HG03280 (cell line): Measurements from ENCODE around the gene CST4.
"Not testable (repeated sequence)": the region's sequence is repeated elsewhere in the genome, so short reads cannot be mapped to it uniquely, and the experiment has no call there.

Experiments used
- ATAC-seq: cut with Tn5 transposase; IDR thresholded peaks from one replicate; pipeline ENCODE4 v1.9.1; 2021; ENCODE audit warnings: mild to moderate bottlenecking, moderate library complexity; ENCODE audit not compliant: unreplicated experiment

The CST4 gene

DNA sequence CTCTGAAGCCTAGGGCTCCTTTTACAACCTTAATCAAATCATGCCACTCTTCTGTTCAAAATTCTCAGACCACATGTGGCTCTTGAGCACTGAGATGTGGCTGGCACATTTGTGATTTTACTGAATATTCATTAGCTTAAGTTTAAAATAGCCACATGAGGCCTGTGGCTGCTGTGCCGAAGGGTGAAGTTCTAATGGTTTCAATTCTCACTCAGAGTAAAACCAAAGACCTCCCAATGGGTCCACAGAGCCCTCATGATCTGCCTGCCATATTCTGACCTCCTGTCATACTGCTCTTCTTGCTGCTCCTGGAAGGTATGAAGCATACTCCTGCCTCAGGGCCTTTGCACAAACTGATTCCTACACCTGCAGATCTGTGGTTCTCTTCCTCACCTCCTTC lies 43.3 kb downstream of the CST4 start:
- no peak for ATAC-seq

- ATAC-seq, result no peak
These were observed 44.7 kb downstream of the CST4 start for GRCh38 chr20:23644164-23644563.

- no peak for ATAC-seq
These were observed 45.2 kb downstream of the CST4 start for GRCh38 chr20:23643659-23644058.

DNA sequence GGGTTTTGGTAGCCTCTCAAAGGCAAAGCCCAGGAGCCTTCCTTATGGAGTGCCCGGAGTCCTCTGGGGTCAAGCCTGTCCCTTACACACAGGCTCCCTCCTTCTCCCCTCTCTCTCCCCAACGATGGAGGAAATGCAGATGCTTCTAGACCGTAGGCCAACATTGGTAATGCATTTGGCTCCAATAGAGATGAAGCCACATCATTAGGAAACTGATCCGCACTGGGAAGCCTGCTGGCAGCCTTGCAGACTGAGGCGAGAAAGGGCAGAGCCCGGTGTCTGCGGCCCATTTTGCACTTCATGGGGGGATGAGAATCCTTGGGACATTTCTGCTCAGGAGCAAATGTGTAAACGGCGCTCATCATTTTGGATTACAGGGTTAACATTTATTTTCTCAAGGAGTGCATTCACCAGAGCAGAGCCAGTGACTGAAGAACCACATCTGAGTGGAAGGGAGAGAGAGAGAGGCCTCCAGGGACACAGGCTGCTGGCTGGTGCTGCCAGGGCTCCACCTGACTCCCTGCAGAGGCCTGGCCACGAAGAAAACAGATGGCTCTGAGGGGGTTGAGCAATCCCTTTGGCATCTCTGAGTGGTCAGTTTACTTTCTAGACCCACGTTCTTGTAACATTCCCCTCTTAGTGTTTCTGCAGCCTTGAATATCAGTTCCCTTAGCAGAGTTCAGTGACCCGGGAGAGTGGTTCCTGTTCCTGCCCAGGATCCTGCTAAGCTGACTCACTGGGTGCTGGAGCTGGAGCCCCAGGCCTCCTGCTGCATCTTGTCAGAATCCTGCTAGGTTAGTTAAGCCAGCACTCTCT lies 46.7 kb downstream of the CST4 start:
- no peak for ATAC-seq

DNA sequence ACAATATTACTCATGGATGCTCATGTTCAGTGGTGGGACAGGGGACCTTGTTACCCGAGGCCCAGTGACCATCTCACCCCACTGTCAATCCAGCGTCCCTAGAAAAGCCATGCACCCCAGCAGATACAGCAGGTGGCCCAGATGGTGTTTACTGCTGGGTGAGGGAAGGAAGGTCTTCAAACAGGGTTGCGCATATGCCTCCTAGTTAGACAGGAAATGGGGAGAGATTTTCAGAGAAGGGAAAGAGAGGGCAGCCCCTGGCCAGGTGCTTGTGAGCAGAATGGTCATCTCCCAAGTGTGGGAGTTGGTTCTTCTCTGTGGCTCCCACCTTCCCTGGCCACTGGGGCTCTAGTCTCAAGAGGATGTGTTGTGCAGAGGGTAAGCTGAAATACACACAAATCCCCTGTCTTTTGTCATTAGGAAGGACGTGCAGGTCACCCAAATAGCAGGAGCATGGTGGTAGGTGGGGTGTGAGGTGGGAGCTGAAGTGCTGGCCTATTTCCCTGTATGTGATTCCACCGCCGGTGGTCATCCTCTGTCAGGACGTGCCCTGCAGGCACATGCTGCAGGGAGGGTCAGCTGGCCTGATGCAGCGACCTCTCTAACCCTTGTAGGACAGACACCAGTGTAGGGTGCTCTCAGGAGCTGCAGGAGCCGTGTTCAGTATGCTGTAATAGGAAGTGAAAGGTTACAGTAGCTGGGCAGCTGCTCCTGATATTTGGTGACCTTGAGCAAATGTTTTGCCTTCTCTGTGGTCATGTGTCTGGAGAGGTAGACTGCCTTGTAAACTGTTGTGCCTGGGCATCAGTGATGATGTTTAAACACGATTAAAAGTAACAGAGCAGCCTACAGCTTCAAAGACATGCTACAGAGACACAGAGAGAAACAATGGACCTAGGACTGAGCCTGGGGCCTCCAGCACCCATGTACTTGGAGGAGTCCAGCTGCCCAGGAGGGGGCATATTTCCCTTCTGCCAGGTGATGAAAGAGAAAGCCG lies 47.9 kb downstream of the CST4 start:
- no peak for ATAC-seq

GRCh38 chr20:23640018-23640601 lies 48.7 kb downstream of the CST4 start:
- no peak for ATAC-seq

DNA sequence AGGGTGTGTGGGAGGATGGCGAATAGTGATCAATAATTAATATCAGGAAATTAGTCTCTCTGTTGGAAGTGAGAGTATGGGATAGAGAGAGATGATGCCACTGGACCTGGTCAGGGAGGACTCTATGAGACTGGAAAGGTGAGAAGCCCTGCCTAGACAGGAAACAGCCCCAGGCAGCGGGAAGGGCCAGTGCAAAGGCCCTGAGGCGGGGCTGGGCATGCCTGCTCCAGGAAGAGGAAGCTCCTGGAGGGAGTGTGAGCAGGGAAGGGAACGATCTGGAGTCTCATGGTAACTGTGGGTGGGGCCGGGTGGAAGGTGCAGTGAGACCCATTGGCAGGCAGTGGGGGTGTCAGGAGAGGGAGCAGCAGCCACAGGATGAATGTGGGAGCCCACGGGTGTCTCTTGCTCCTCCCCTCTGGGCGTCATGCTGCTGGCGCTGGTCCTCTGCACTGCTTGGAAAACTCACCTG lies 49.3 kb downstream of the CST4 start:
- no peak for ATAC-seq

GRCh38 chr20:23638309-23638708 lies 50.5 kb downstream of the CST4 start:
- ATAC-seq, result no peak

DNA sequence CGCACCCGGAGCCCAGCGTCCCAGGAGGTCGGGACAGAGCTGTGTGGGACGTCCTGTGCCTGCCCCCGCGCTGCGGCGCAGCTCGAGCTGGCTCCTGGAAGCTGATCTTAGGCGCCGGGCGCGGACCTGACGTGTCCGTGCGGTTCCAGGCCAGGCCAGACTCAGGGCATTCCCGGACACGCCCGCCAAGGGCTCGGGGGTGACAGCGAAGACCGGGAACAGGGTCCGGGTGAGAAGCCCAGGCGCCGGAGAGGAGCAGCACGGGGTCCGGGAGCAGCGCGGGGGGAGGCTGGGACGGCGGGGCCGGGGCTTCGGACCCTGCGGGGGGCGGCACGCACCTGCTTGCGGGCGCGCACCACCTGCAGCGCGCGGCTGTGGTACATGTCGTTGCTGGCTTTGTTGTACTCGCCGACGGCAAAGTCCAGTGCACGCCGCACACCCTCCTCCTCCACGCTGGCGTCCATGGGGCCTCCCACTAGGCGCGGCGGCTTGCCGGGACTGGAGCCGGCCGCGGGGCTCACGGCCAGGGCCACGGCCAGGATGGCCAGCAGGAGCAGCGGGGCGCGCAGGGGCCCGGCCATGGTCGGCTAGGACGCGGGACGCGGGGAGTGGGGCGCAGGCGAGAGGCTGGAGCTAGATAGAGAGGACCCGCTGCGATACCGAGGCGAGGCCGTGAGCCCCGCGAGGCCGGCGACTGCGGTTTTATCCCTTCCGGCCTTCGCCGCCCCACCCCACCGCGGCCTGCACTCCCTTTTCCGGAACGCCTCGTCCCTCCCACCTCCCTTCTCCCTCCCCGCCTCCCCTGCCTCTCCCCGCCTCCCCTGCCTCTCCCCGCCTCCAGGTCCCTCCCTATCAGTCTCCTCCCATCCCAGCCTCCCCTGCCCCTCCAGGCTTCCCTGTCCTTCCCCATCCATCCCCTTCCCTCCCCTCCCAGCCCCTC lies 51.3 kb downstream of the CST4 start, which contains the start of gene CST3:
Gene CST3, minus strand, starts transcription at position 674 of the 940 bp plus-strand sequence. Its CDS starts 93 bp downstream, at position 581.
- ATAC-seq, result no peak

- no peak for ATAC-seq
These were observed 51.9 kb downstream of the CST4 start for GRCh38 chr20:23636908-23637281.

- no peak for ATAC-seq
These were observed 52.5 kb downstream of the CST4 start for GRCh38 chr20:23636182-23636907.

DNA sequence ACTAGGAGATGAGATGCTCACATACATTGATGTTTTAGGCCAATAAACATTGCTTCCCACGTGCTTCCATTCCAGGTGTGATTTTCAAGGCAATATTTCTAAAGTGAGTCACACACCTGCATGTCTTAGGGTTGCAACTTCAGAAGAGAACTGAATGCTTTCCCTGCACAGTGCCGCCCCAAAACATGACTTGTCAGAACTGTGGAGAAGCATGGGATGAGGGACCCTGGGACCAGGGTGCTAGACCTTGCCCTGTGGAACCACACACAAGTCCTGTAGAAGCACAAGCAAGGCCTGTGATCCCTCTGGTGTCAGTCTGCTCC lies 53.1 kb downstream of the CST4 start:
- not testable (repeated sequence) for ATAC-seq
